Smooth muscle cell of bladder (primary cell): ENCODE data around the gene NXPE1. TPM values are rescaled to one million over a fixed set of nuclear protein-coding genes. Genes with fewer than 3 reads are reported as not detected.

Source experiments
- total RNA-seq: library from RNA; depleted of rRNA; stranded (reverse); fragments of >200 nt; gene quantifications from 2 replicates; pipeline ENCODE4 v1.2.3, GENCODE V29; 2014

The NXPE1 gene
- total RNA-seq = 0.09 TPM in 1 of 2 replicates, not detected in the other

GRCh38 chr11:114559425-114560310, at the start of gene NXPE1:
TSS of gene NXPE1 (minus strand) at chr11:114559881. CDS start at chr11:114551201, 8,680 bp downstream.

GRCh38 chr11:114595571-114595970, 35.9 kb upstream of the NXPE1 start, which contains the start of gene NXPE4:
TSS of gene NXPE4 (minus strand) at chr11:114595786. CDS start at chr11:114594759, 1,027 bp downstream.

Other genes starting within 250 kb of the NXPE1 start
- gene C11orf71, start 159.4 kb downstream of the NXPE1 start, total RNA-seq = 5.1 and 6.5 TPM in 2 replicates
- gene RBM7, start 159.2 kb downstream of the NXPE1 start, total RNA-seq = 66.6 and 78.1 TPM in 2 replicates
- 376 and 603 TPM in 2 replicates for gene REXO2, start 120.4 kb downstream of the NXPE1 start, total RNA-seq
- gene NXPE4, start 35.9 kb upstream of the NXPE1 start, total RNA-seq = not detected in 2 replicates
- gene NXPE2, start 118.6 kb upstream of the NXPE1 start, total RNA-seq = 0.14 and 1.1 TPM in 2 replicates